ENCODE measurements around the gene OPA1. TPM values are rescaled to one million over a fixed set of nuclear protein-coding genes. Genes with fewer than 3 reads are reported as not detected.

Gene OPA1
- total and polyA plus RNA-seq, 2 of the 8 experiments (the other 6 are each of a cell fraction or from before 2014, with no cell fraction given): 20.3 to 109 TPM

- Histone ChIP-seq H3K4me1 (replicated peaks in 1 of 4; ENCODE audit: control insufficient read depth in 3 of 4, insufficient read depth in 4 of 4, low read length in 3 of 4) (peaks cover 0 to 4% (median 1%) of the 10 kb centered on the region in 4 experiments; a peak in 3 of 7 replicates), H3K18ac (ENCODE audit: extremely low read depth, low read length) (no peak overlapping the region), H3K23ac (ENCODE audit: insufficient read length) (no peak overlapping the region), H3K27ac (ENCODE audit: low read depth, low read length) (no peak overlapping the region), H4K20me1 (replicated peaks in 1 of 2; ENCODE audit: control insufficient read depth in 1 of 2, insufficient read depth in 2 of 2, low read length in 2 of 2) (no peaks in the 10 kb centered on the region), H2BK120ac (replicated peaks; ENCODE audit: low read depth, low read length) (no peak overlapping the region), H2AK5ac (ENCODE audit: low read depth, low read length) (no peak overlapping the region), H3K23me2 (ENCODE audit: low read depth, low read length) (no peaks in the 10 kb centered on the region), H4K91ac (replicated peaks; ENCODE audit: insufficient read length, low read length) (no peak overlapping the region), H2AFZ (ENCODE audit: low read length) (no peak overlapping the region), H4K8ac (ENCODE audit: extremely low read depth, insufficient read depth, low read length) (no peak overlapping the region), H3K27me3 (replicated peaks in 1 of 4; ENCODE audit: control insufficient read depth in 3 of 4, extremely low read depth in 1 of 4, insufficient read depth in 3 of 4, low read length in 3 of 4) (no peaks in the 10 kb centered on the region), H3K56ac (replicated peaks; ENCODE audit: insufficient read length, low read depth, low read length) (no peak overlapping the region), H3K9ac (replicated peaks in 1 of 4; ENCODE audit: extremely low read depth in 1 of 4, low read depth in 3 of 4, low read length in 3 of 4) (no peak overlapping the region), H2BK15ac (ENCODE audit: low read length) (no peak overlapping the region), H2BK20ac (ENCODE audit: low read length) (no peak overlapping the region), H3K4me2 (ENCODE audit: insufficient read depth in 1 of 2, low read depth in 2 of 2, low read length in 2 of 2) (no peak overlapping the region), H3K14ac (ENCODE audit: insufficient read length) (no peak overlapping the region), H3K4ac (replicated peaks; ENCODE audit: insufficient read length, low read depth, low read length) (no peak overlapping the region), H3K79me1 (ENCODE audit: low read depth, low read length) (no peaks in the 10 kb centered on the region), H2BK5ac (ENCODE audit: low read depth, low read length) (no peak overlapping the region), H4K5ac (ENCODE audit: insufficient read length, low read depth, low read length) (no peak overlapping the region), H2BK12ac (ENCODE audit: low read depth, low read length) (no peak overlapping the region), H3K4me3 (ENCODE audit: extremely low read depth in 1 of 4, insufficient read depth in 2 of 4, low read depth in 3 of 4, low read length in 4 of 4) (no peak overlapping the region; a peak in 1 of 8 replicates), H3K9me3 (ENCODE audit: insufficient read depth in 2 of 2, low read depth in 1 of 2, low read length in 1 of 2) (peaks cover 42 to 43% of the 10 kb centered on the region in 2 experiments), H3K36me3 (ENCODE audit: control insufficient read depth in 2 of 4, insufficient read depth in 4 of 4, low read length in 3 of 4) (peaks cover 0 to 4% (median 0%) of the 10 kb centered on the region in 4 experiments; a peak in 1 of 8 replicates), H3K79me2 (ENCODE audit: control insufficient read depth in 1 of 2, insufficient read depth in 2 of 2, low read length in 2 of 2) (no peaks in the 10 kb centered on the region)
- FAIRE-seq (no peak), DNase-seq (ENCODE audit: low read depth in 1 of 2, low spot score in 2 of 2) (no peak)
- WGBS, 2 experiments (ENCODE audit: extremely low coverage in 1 of 2, insufficient coverage in 1 of 2, insufficient read length in 1 of 2, insufficient replicate concordance in 2 of 2, low coverage in 1 of 2, low lambda C conversion rate in 2 of 2, missing lambda C conversion rate in 1 of 2): 85% methylated on average over 4 of the region's 4 CpGs; no CpG with 5 or more reads in 1 of the 2 experiments
- ChIA-PET CTCF (ENCODE audit: partially characterized antibody) (interaction anchor here (0.6 kb wide), 1 partner anchor 46 kb away, joined by 3 read pairs; no protein-coding TSS in a partner anchor), POLR2A (ENCODE audit: partially characterized antibody) (no interaction called here)
- no peak for TF ChIP-seq KDM1A (IDR thresholded peaks at IDR 0.05; ENCODE audit: borderline replicate concordance, low read length)
- TF ChIP-seq ASH2L (IDR thresholded peaks at IDR 0.05; ENCODE audit: low read length): no peak
- TF ChIP-seq FOSL1 (IDR thresholded peaks at IDR 0.05; ENCODE audit: insufficient read depth, low read depth, low read length): no peak
- no peak for TF ChIP-seq SIRT6 (IDR thresholded peaks at IDR 0.05; ENCODE audit: low read length)
- TF ChIP-seq POLR2AphosphoS5 (IDR thresholded peaks at IDR 0.05; ENCODE audit: low read depth, low read length): no peak
- TF ChIP-seq JUND (IDR thresholded peaks at IDR 0.05; ENCODE audit: low read length): no peak
- no peak for TF ChIP-seq JUN (IDR thresholded peaks at IDR 0.05; ENCODE audit: low read depth, low read length)
- no peak for TF ChIP-seq HDAC2 (IDR thresholded peaks at IDR 0.05; ENCODE audit: borderline replicate concordance in 1 of 2, low read depth in 2 of 2, low read length in 2 of 2)
- no peak for TF ChIP-seq POU5F1 (IDR thresholded peaks at IDR 0.05; ENCODE audit: low read depth, low read length)
- no peak for TF ChIP-seq TBP (IDR thresholded peaks at IDR 0.05; ENCODE audit: low read depth, low read length)
- no peak for TF ChIP-seq CBX8 (IDR thresholded peaks at IDR 0.05; ENCODE audit: borderline replicate concordance, low read depth, low read length)
- TF ChIP-seq GABPA (IDR thresholded peaks at IDR 0.05; ENCODE audit: borderline replicate concordance, insufficient read depth, low read length): no peak
Observed at GRCh38 chr3:193716150-193716549, 123.1 kb downstream of the OPA1 start.

Data from H1 (cell line).